Measurements from ENCODE around the gene FBXO9.

GRCh38 chr6:53115741-53116140, 50.5 kb downstream of the FBXO9 start:
- TF ChIP-seq, protein P1, sequence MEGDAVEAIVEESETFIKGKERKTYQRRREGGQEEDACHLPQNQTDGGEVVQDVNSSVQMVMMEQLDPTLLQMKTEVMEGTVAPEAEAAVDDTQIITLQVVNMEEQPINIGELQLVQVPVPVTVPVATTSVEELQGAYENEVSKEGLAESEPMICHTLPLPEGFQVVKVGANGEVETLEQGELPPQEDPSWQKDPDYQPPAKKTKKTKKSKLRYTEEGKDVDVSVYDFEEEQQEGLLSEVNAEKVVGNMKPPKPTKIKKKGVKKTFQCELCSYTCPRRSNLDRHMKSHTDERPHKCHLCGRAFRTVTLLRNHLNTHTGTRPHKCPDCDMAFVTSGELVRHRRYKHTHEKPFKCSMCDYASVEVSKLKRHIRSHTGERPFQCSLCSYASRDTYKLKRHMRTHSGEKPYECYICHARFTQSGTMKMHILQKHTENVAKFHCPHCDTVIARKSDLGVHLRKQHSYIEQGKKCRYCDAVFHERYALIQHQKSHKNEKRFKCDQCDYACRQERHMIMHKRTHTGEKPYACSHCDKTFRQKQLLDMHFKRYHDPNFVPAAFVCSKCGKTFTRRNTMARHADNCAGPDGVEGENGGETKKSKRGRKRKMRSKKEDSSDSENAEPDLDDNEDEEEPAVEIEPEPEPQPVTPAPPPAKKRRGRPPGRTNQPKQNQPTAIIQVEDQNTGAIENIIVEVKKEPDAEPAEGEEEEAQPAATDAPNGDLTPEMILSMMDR (IDR thresholded peaks at IDR 0.05) = no peak
- TF ChIP-seq POLR2A (IDR thresholded peaks at IDR 0.05) = no peak
